OCI-LY3 (cell line): ENCODE measurements around the gene PRTFDC1.

Experiments
- H2AFZ ChIP-seq: fragments of 200-600, 300-600 bp; shearing (Covaris generic); 2 replicates; pipeline ENCODE4 v1.6.0; 2014; ENCODE audit warnings: antibody characterized with exemption, low read depth, low read length
- H3K27ac ChIP-seq: fragments of 200-600, 300-600 bp; sonication (generic); 2 replicates; pipeline ENCODE4 v1.5.1; 2014; ENCODE audit warnings: mild to moderate bottlenecking, low read length, moderate library complexity, mixed read lengths
- H3K27me3 ChIP-seq: fragments of 200-600, 300-600 bp; sonication (generic); 2 replicates; pipeline ENCODE4 v1.6.1; 2014; ENCODE audit warnings: low read depth, low read length, mixed read lengths
- H3K36me3 ChIP-seq: fragments of 200-600, 300-600 bp; sonication (generic); replicated peaks from 2 replicates; pipeline ENCODE3; 2014; ENCODE audit warnings: low read depth, low read length, mixed read lengths
- H3K4me1 ChIP-seq: fragments of 300-600, 200-600 bp; sonication (generic); 2 replicates; pipeline ENCODE4 v1.6.1; 2014; ENCODE audit warnings: low read length, mixed read lengths
- H3K4me2 ChIP-seq: fragments of 200-600, 300-600 bp; sonication (generic); 2 replicates; pipeline ENCODE4 v1.6.1; 2014; ENCODE audit warnings: low read length, mixed read lengths
- H3K4me3 ChIP-seq: fragments of 300-600, 200-600 bp; sonication (generic); 2 replicates; pipeline ENCODE4 v1.5.1; 2014; ENCODE audit warnings: antibody characterized with exemption, mild to moderate bottlenecking, low read length, moderate library complexity
- H3K79me2 ChIP-seq: fragments of 300-600, 200-600 bp; shearing (Covaris generic); 2 replicates; pipeline ENCODE4 v1.6.1; 2014; ENCODE audit warnings: mild to moderate bottlenecking, low read length, mixed read lengths
- H3K9ac ChIP-seq: fragments of 300-600, 200-600 bp; shearing (Covaris generic); 2 replicates; pipeline ENCODE4 v1.6.0; 2014; ENCODE audit warnings: mild to moderate bottlenecking, low read length, moderate library complexity
- H3K9me3 ChIP-seq: fragments of 200-600, 300-600 bp; shearing (Covaris generic); 2 replicates; pipeline ENCODE4 v1.6.1; 2014; ENCODE audit warnings: low read length, mixed read lengths; ENCODE audit not compliant: insufficient read depth
- H4K20me1 ChIP-seq: fragments of 200-600, 300-600 bp; sonication (generic); 2 replicates; pipeline ENCODE4 v1.6.1; 2016; ENCODE audit warnings: low read length, mixed read lengths; ENCODE audit not compliant: insufficient read depth
- EZH2phosphoT487 ChIP-seq: fragments of 200-600 bp; shearing (Covaris generic); IDR thresholded peaks from 2 replicates; pipeline ENCODE4 v1.6.1; 2018; ENCODE audit warnings: antibody characterized with exemption, mixed run types, low read depth
- TF ChIP-seq, protein P1 (sequence below): fragments of 200-600, 300-600 bp; sonication (generic); IDR thresholded peaks from 2 replicates; pipeline ENCODE4 v1.5.1; 2014; ENCODE audit warnings: antibody characterized with exemption, low read length, low read depth

PRTFDC1 gene

DNA sequence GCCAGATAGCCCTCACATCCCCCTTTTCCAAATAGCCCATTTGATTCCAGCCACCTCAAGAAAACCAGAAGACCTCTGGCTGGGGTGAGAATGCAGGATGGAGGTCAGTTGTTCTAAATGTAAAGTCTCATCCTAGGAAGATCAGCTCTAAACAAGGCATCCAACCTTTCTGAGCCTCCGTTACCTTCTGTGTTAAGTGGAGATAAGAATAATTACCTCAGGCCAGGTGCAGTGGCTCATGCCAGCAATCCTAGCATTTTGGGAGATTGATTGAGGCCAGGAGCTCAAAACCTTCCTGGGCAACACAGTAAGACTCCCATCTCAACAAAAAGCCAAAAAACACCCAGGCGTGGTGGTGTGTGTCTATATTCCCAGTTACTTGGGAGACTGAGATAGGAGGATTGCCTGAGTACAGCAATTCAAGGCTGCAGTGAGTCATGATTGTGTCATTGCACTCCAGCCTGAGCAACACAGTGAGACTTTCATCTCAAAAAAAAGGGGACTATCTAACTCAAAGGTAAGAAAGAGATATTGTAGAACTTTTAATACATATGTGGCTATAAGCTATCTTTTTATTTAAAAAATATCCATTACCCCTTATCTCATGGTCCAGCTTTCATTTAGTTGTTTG, 43.5 kb downstream of the PRTFDC1 start:
- H3K79me2 ChIP-seq: no peaks in the 10 kb centered on the region
- no peaks in the 10 kb centered on the region for H3K4me1 ChIP-seq
- H3K4me2 ChIP-seq: no peak overlapping the region
- no peak overlapping the region for H2AFZ ChIP-seq
- no peaks in the 10 kb centered on the region for H4K20me1 ChIP-seq
- TF ChIP-seq, protein P1, sequence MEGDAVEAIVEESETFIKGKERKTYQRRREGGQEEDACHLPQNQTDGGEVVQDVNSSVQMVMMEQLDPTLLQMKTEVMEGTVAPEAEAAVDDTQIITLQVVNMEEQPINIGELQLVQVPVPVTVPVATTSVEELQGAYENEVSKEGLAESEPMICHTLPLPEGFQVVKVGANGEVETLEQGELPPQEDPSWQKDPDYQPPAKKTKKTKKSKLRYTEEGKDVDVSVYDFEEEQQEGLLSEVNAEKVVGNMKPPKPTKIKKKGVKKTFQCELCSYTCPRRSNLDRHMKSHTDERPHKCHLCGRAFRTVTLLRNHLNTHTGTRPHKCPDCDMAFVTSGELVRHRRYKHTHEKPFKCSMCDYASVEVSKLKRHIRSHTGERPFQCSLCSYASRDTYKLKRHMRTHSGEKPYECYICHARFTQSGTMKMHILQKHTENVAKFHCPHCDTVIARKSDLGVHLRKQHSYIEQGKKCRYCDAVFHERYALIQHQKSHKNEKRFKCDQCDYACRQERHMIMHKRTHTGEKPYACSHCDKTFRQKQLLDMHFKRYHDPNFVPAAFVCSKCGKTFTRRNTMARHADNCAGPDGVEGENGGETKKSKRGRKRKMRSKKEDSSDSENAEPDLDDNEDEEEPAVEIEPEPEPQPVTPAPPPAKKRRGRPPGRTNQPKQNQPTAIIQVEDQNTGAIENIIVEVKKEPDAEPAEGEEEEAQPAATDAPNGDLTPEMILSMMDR: no peak
- TF ChIP-seq EZH2phosphoT487: no peak
- no peaks in the 10 kb centered on the region for H3K36me3 ChIP-seq
- no peak overlapping the region for H3K4me3 ChIP-seq
- no peaks in the 10 kb centered on the region for H3K9me3 ChIP-seq
- H3K27ac ChIP-seq: no peak overlapping the region
- no peaks in the 10 kb centered on the region for H3K27me3 ChIP-seq
- no peak overlapping the region for H3K9ac ChIP-seq

DNA sequence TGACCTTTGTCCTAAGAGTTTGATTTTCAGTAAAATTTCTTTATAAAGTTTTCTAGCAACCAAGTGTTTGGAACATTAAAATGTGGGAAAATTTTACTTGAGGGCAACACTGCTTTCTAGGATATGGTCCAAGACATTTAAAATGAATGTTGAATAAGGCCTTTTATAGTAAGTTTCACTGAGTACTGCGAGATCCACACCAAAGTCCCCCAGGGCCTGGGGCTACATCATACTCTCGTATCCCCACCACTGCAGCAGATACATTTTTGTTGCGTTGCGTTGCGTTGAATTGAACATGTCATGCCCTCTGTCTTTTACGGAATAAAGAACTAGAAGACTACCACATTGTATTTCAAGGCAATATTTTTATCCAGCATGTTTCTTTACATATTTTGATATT, 44.5 kb downstream of the PRTFDC1 start:
- H3K79me2 ChIP-seq: no peaks in the 10 kb centered on the region
- no peaks in the 10 kb centered on the region for H4K20me1 ChIP-seq
- no peaks in the 10 kb centered on the region for H3K4me1 ChIP-seq
- H3K27me3 ChIP-seq: no peaks in the 10 kb centered on the region
- H3K36me3 ChIP-seq: no peaks in the 10 kb centered on the region
- no peak overlapping the region for H3K9ac ChIP-seq
- no peak overlapping the region for H3K4me3 ChIP-seq
- TF ChIP-seq, protein P1: no peak
- TF ChIP-seq EZH2phosphoT487: no peak
- no peak overlapping the region for H3K4me2 ChIP-seq
- H3K27ac ChIP-seq: no peak overlapping the region
- no peaks in the 10 kb centered on the region for H3K9me3 ChIP-seq
- H2AFZ ChIP-seq: no peak overlapping the region

DNA sequence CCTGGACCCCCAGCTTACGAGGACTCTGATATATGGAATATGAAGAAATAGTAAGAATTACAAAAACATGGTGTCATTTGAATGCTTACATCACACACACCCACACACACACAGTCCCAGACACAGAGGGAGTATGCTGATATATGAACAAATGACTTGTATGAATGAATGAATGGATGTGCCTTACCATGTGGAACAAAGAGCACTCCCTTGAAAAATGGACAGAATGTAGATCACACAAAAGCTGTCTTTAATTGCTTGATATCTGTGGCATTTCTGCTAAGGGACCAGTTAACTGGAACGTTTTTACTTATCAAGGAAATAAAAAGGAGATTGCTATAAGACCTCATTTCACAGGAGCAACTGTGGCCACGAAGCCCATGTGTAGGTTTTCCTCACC, 46.0 kb downstream of the PRTFDC1 start:
- TF ChIP-seq, protein P1: no peak
- TF ChIP-seq EZH2phosphoT487: no peak
- no peaks in the 10 kb centered on the region for H3K27me3 ChIP-seq
- H3K4me3 ChIP-seq: no peak overlapping the region
- no peak overlapping the region for H3K27ac ChIP-seq
- H2AFZ ChIP-seq: no peak overlapping the region
- no peaks in the 10 kb centered on the region for H4K20me1 ChIP-seq
- no peaks in the 10 kb centered on the region for H3K36me3 ChIP-seq
- H3K79me2 ChIP-seq: no peaks in the 10 kb centered on the region
- H3K9ac ChIP-seq: no peak overlapping the region
- H3K4me2 ChIP-seq: no peak overlapping the region
- H3K4me1 ChIP-seq: peaks cover 5% of the 10 kb centered on the region
- H3K9me3 ChIP-seq: no peaks in the 10 kb centered on the region

DNA sequence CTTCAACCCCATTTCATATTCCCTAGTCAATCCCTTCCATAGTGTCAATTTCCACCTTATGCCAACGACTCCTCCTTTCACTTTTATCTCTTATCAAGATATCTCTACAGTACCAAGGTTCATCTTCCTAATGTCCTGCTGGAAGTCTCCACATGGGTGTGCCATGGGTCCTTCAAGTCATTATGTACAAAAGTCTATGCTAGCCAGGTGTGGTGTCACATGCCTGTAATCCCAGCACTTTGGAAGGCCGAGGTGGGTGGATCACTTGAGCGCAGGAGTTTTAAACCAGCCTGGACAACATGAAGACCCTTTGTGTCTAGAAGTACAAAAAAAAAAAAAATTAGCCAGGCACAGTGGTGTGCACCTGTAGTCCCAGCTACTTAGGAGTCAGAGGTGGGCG, 47.6 kb downstream of the PRTFDC1 start:
- TF ChIP-seq, protein P1: no peak
- TF ChIP-seq EZH2phosphoT487: no peak
- no peak overlapping the region for H3K9ac ChIP-seq
- H3K4me2 ChIP-seq: no peak overlapping the region
- peaks cover 19% of the 10 kb centered on the region for H3K4me1 ChIP-seq
- H3K27me3 ChIP-seq: no peaks in the 10 kb centered on the region
- H3K9me3 ChIP-seq: no peaks in the 10 kb centered on the region
- H3K27ac ChIP-seq: no peak overlapping the region
- H4K20me1 ChIP-seq: no peaks in the 10 kb centered on the region
- no peaks in the 10 kb centered on the region for H3K36me3 ChIP-seq
- no peaks in the 10 kb centered on the region for H3K79me2 ChIP-seq
- H3K4me3 ChIP-seq: no peak overlapping the region
- no peak overlapping the region for H2AFZ ChIP-seq
